SH-SY5Y (cell line): ENCODE measurements around the gene SUGP2.

Source experiments
- GATA2 ChIP-seq: IDR thresholded peaks from 2 replicates; pipeline ENCODE4 v1.6.1; 2011; ENCODE audit warnings: mild to moderate bottlenecking, low read depth, low read length
- GATA3 ChIP-seq: IDR thresholded peaks from 2 replicates; pipeline ENCODE4 v1.6.1; 2011; ENCODE audit warnings: low read depth, mild to moderate bottlenecking, low read length, moderate library complexity

DNA sequence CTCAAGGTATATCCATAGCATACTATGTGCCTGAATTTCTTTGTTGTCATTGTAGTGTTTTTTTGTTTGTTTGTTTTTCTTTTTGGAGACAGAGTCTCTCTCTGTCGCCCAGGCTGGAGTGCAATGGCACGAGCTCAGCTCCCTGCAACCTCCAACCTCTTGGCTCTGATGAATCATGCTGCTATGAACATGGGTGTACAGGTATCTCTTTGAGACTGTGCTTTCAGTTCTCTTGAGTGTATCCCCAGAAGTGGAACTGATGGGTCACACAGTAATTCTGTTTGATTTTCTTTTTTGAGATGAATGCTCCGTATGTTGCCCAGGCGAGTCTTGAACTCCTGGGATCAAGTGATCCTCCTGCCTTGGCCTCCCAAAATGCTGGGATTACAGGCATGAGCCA is 16.8 kb upstream of the SUGP2 start:
- no peak for TF ChIP-seq GATA2
- TF ChIP-seq GATA3: no peak
